DMS114 treated with DMSO at 0.1 percent for 48 hours (cell line): Measurements from ENCODE around the gene CCN2.

ENCODE experiments used
- DNase-seq: peaks from one replicate; lab custom pipeline; 2025; ENCODE audit not compliant: unreplicated experiment; lab: John Stamatoyannopoulos, UW

Gene CCN2

GRCh38 chr6:131967948-131968347 is 16.8 kb upstream of the CCN2 start:
- no peak for DNase-seq

GRCh38 chr6:131966443-131966842 is 15.3 kb upstream of the CCN2 start:
- no peak for DNase-seq

DNA sequence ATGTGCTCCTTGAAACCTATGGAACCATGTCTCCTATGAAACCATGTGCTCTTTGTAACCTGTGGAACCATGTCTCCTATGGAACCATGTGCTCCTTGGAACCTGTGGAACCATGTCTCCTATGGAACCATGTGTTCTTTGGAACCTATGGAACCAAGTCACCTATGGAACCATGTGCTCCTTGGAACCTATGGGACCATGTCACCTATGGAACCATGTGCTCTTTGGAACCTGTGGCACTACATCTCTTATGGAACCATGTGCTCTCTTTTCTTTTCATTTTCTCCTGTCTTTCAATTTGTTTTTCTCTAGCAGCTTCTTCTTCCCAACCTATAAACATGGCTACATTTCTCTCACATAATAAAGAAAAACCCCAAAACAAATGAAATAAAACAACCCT is 11.9 kb upstream of the CCN2 start:
- DNase-seq = no peak

DNA sequence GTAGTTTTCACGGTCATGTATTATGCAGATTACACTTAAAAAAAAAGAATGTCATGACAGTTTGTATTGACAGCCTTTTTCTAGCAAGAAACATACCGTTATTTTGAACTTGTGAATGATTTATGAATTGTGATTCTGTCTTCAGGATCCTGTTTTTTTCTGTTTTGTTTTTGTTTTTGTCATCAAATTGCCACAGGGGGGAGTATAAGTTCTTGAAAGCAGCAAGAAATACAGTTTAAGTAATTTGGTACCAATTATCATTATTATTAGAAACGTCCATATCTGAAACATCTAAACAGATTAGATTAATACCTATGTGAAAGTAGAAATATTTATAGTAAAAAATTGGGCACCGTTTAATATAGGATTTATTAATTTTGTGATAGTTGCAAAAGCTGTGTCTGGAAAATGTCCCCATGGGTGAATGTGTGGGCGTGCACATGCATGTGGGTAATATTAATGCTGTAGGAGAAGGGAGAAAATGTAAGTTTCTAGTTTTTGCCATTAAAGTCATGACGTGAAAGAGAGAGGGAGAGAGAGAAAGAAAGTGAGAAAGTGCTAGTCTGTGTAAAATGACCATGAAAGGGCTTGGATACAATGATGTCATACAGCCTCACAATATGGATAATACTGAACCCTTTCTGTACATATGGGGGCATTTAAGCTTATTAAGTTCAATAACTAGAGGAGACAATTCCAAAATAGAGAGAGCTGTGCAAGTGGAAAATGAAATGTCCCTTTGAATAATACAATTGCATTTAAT is 9.4 kb upstream of the CCN2 start:
- DNase-seq = no peak

GRCh38 chr6:131958542-131959470 is 7.6 kb upstream of the CCN2 start:
- DNase-seq = no peak

DNA sequence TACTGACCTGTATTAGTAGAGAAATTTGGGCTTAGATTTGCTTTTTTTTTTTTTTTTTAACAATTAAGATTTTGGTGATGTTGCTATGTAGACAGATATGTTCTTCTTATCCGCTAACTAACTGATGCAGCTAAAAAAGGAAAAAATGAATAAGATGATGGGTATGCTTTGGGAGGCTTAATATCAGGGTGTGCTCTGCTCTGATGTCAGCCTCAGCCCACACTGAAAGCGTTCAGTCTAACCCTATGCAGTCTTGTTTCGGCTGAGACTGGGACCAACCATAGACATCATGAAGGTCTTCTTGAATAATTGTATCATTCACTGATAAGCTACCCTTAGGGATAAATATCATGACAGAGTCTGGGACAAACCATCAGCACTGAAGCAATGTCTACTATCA is 6.9 kb upstream of the CCN2 start:
- DNase-seq = no peak

DNA sequence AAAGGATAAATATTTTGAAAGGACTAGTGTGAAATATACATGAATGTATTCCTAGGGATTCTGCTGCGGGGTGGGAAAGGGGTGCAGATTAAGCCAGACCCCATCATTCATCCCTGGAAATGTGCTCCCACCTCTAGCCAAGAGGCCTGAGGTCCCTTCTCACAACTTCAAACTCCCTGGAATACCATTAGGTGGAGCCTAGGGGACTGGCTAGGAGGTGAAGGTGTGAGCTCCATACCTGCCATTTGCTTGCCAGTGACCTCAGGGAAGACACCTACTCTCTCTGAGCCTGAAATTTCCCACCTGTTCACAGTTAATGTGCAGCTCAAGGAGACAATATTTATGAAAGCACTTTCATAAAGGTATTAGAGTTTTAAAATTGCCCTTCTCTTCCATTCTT is 4.7 kb upstream of the CCN2 start:
- DNase-seq = no peak

DNA sequence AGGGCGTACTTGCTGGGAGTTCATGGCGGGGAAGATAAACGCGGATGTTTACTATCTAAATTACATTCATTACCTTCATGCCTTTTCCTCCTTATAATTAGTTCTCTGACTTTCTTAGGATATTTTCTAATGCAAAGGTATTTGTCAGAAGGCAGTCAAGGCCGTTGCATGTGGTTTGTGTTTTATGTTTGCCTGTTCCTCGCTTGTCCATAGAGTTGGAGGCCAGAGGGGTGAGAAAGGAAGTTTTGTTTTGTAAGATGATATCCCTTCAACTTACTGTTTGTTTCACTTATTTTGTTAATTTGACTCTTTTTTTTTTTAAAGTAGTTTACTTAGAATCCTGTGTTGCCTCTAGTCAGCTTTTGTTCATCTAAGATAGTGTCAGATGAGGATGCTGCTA is 4.0 kb upstream of the CCN2 start:
- DNase-seq = no peak

DNA sequence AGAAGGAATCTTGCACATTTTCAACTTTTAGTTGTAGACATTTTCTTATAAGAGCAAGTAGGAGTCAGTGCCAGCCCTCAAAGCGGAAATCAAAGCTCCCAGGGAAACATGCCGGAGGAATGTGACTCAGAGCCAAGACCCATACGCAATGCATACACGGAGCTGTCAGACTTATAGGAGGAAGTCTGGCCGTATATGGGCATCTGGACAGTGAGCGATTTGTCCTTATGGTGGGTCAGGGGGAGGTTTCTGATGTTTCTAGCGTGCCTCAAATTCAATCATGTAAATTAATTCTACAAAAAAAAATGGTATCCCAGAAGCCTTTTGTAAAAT is 3.6 kb upstream of the CCN2 start:
- DNase-seq = no peak

- DNase-seq = no peak
These were observed 3.0 kb upstream of the CCN2 start for GRCh38 chr6:131954059-131954774.

- DNase-seq = no peak
These were observed 1.8 kb upstream of the CCN2 start for GRCh38 chr6:131952886-131953509.

- no peak for DNase-seq
These were observed 531 bp upstream of the CCN2 start for GRCh38 chr6:131951576-131952230.

DNA sequence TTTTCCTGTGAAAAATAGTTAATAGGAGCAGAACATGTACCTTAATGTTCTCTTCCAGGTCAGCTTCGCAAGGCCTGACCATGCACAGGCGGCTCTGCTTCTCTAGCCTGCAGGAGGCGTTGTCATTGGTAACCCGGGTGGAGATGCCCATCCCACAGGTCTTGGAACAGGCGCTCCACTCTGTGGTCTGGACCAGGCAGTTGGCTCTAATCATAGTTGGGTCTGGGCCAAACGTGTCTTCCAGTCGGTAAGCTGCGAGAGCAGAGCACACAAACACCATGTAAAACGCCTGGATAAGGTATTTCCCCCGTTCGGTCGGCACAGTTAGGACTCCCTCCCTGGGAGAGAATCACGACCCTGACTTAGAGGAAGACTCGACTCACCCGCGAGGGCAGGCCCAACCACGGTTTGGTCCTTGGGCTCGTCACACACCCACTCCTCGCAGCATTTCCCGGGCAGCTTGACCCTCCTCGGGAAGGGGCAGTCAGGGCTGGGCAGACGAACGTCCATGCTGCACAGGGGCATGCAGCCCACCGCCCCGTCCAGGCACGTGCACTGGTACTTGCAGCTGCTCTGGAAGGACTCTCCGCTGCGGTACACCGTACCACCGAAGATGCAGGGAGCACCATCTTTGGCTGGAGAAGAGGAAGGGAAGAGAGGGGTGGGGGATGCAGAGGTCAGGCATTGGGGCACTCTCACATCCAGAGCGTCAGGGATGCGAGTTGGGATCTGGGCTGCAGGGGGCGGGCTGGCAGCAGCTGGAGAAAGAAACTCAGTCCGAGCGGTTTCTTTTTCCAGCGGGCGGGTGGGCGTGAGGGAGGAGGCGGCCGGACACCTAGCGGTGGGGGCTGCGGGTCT is 1.0 kb downstream of the CCN2 start:
- DNase-seq = peak; percentile 22

DNA sequence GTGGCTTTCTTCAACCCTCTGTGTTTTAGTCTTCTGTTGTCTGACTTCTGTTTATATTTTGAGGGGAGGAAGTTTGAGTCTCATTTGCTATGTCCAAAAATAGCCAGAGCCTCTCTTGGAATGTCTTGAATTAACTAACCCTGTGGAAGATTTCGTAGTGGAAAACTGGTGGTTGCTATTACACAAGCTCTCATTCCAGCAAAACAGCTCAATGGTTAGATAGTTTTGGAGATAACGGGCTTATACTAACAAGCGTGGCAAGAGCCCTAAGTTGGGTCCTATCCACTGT is 1.6 kb downstream of the CCN2 start:
- DNase-seq = no peak

GRCh38 chr6:131948692-131949619 is 2.2 kb downstream of the CCN2 start:
- no peak for DNase-seq

DNA sequence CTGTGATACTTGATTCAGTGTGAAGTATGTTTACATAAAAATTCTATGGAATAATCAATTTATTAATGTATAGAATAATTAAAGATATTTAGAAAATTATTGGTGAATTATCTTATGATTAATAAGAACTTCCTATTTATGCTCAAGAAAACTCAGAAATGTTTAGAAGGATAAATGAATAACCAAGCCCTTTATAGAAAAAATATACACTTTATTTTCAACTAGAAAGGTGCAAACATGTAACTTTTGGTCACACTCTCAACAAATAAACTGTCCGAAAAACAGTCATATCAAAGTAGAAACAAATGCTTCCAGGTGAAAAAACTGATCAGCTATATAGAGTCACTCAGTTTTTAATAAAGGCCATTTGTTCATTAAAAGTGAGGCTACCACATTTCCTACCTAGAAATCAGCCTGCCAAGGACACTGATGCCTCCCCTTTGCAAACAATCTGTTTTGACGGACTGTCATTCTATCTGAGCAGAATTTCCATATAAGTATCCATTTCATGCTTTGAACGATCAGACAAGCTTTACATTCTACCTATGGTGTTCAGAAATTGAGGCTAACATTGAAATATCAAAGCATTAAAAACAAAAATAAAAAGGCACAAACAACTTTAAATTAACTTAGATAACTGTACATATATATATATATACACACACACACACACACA is 3.0 kb downstream of the CCN2 start:
- no peak for DNase-seq

GRCh38 chr6:131946992-131947955 is 3.9 kb downstream of the CCN2 start:
- DNase-seq = no peak
